ENCODE measurements around the gene SKI. TPM values are rescaled to one million over a fixed set of nuclear protein-coding genes. Genes with fewer than 3 reads are reported as not detected.

Gene SKI
- total RNA-seq, 2 donors from 2014 or later = 31.0 to 36.1 TPM

- Histone ChIP-seq H3K9me3 (no peaks in the 10 kb centered on the region), H3K36me3 (no peaks in the 10 kb centered on the region), H3K27me3 (no peaks in the 10 kb centered on the region), H3K4me1 (peaks cover 8% of the 10 kb centered on the region), H3K9ac (ENCODE audit: low read depth in 2 of 2, low read length in 2 of 2) (peak overlapping the region; percentile 78 to 87), H3K4me3 (peak overlapping the region; percentile 14), H3K27ac (peak overlapping the region; percentile 89)
- intact Hi-C loops (cut with DNase I) = no loop called here
- TF ChIP-seq, protein P1, sequence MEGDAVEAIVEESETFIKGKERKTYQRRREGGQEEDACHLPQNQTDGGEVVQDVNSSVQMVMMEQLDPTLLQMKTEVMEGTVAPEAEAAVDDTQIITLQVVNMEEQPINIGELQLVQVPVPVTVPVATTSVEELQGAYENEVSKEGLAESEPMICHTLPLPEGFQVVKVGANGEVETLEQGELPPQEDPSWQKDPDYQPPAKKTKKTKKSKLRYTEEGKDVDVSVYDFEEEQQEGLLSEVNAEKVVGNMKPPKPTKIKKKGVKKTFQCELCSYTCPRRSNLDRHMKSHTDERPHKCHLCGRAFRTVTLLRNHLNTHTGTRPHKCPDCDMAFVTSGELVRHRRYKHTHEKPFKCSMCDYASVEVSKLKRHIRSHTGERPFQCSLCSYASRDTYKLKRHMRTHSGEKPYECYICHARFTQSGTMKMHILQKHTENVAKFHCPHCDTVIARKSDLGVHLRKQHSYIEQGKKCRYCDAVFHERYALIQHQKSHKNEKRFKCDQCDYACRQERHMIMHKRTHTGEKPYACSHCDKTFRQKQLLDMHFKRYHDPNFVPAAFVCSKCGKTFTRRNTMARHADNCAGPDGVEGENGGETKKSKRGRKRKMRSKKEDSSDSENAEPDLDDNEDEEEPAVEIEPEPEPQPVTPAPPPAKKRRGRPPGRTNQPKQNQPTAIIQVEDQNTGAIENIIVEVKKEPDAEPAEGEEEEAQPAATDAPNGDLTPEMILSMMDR (IDR thresholded peaks at IDR 0.05) = peak; percentile 32
- peak; percentile 85 for DNase-seq
These were observed 15.3 kb upstream of the SKI start for GRCh38 chr1:2212532-2213491.

DNA sequence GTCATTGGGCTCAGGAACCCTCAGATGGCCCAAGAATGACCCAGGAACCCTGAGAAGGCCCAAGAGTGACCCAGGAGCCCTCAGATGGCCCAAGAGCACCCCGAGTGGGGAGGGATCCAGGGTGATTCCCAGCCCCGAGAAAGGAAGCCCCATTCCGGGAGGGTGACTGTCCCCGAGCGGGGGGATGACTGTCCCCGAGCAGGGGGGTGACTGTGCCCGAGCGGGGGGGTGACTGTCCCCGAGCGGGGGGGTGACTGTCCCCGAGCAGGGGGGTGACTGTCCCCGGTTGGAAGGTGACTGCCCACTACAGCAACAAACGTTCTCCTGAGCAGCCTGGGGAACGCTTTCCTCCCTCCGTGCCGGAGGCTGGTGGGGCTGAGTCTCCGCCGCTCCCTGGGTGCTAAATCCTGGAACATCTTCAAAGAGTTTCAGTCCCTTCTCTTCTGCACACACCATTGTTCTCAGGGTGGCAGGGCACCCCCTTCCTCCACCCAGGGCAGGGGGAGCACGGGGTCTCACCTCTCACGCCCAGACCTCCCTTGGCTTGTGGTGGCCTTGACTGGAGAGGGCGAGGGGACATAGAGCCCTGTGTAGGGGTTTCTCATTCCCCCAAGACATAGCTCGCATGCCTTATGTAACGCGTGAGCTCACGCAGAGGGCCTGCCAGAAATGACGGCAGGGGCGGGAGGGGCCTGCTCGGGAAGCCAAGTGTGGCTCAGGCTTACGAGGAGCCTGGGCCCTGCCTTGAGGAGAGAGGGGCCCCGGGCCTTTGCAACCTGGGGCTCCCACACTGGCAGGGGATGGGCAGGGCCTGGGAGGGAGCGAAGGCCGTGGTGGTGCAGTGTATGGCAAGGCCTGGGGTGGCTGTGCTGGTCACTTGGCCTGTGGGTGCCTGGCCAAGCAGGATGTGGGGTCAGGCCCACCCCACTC lies 14.3 kb upstream of the SKI start:
- Histone ChIP-seq H3K9ac (ENCODE audit: low read depth in 2 of 2, low read length in 2 of 2) (peak overlapping the region; percentile 78 to 87), H3K4me1 (peaks cover 8% of the 10 kb centered on the region), H3K27ac (peak overlapping the region; percentile 89), H3K36me3 (no peaks in the 10 kb centered on the region), H3K27me3 (no peaks in the 10 kb centered on the region), H3K4me3 (no peak overlapping the region), H3K9me3 (no peaks in the 10 kb centered on the region)
- DNase-seq = peak; percentile 62
- intact Hi-C loops (cut with DNase I) = no loop called here
- TF ChIP-seq, protein P1 (IDR thresholded peaks at IDR 0.05) = no peak

DNA sequence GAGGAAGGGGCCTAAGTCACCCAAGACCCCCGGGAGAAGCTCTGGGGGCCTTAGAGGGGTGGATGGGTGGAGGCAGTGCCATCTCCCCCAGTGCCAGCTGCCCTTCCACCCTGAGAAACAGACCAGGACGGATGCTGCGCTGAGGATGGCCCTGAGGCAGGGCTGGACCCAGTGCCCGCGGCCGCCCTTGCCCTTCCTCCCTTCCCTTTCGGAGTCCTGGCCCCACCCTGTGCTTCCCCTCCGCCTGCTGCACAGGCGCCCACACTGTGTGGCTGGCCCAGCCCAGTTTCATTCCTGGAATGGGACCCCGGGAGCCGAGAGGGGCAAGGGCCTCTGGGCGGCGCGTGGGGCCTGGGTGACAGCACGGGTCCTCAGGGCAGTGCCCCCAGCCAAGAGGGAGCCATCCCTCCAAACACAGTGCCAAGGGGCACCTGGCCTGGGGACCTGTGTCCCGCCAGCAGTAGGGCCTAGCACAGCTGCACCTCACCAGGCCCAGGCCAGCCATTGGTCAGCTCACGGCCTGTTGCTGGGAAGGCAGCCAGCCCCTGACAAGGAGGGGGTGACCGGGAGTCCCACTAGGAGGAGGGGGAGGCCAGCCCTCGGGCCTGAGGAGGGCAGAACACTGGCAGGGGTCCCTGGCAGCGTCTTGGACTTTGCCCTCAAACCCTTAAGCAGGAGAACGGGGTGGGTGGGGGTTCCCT lies 13.4 kb upstream of the SKI start:
- Histone ChIP-seq H3K9me3 (no peaks in the 10 kb centered on the region), H3K36me3 (no peaks in the 10 kb centered on the region), H3K9ac (ENCODE audit: low read depth in 2 of 2, low read length in 2 of 2) (peak overlapping the region; percentile 58 to 78), H3K4me1 (peaks cover 8% of the 10 kb centered on the region), H3K4me3 (no peak overlapping the region), H3K27ac (peak overlapping the region; percentile 89), H3K27me3 (no peaks in the 10 kb centered on the region)
- TF ChIP-seq, protein P1 (IDR thresholded peaks at IDR 0.05) = no peak
- no peak for DNase-seq
- intact Hi-C loops (cut with DNase I) = no loop called here

DNA sequence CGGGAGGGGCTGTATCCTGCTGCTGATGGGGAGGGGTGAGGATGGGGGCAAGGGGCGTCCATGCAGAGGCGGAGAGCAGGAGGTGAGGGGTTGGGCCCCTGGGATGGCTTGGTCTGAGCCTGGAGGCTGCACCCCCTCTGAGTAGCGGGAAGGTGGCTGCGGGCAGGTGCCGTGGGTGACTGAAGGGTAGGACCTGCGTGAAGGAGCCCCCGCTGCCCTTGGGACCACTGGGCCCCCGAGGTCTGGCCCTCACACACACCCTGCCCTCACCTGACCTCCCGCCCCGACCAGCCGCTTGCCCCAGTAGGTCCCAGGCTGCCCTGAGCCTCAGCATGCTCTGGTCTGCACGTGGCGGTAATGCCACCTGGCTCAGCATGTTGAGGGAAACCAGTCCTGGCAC lies 12.8 kb upstream of the SKI start:
- Histone ChIP-seq H3K27ac (no peak overlapping the region), H3K36me3 (no peaks in the 10 kb centered on the region), H3K4me1 (peaks cover 8% of the 10 kb centered on the region), H3K27me3 (no peaks in the 10 kb centered on the region), H3K9ac (ENCODE audit: low read depth in 2 of 2, low read length in 2 of 2) (no peak overlapping the region), H3K9me3 (no peaks in the 10 kb centered on the region), H3K4me3 (no peak overlapping the region)
- intact Hi-C loops (cut with DNase I) = no loop called here
- DNase-seq = no peak
- TF ChIP-seq, protein P1 (IDR thresholded peaks at IDR 0.05) = no peak
